H1 (cell line): ENCODE results near the gene UGT1A6. TPM values are rescaled to one million over a fixed set of nuclear protein-coding genes. Genes with fewer than 3 reads are reported as not detected.

ENCODE experiments used
- ATF3 ChIP-seq: IDR thresholded peaks from 2 replicates; pipeline ENCODE4 v1.6.1; 2011; ENCODE audit warnings: low read depth, mild to moderate bottlenecking, low read length; ENCODE audit not compliant: insufficient read depth
- CHD7 ChIP-seq: fragments of 300-600 bp; sonication (generic); IDR thresholded peaks from 2 replicates; pipeline ENCODE4 v1.7.1; 2012; ENCODE audit warnings: low read length, moderate library complexity, mild to moderate bottlenecking, inconsistent platforms; ENCODE audit not compliant: insufficient replicate concordance
- CTBP2 ChIP-seq: IDR thresholded peaks from 2 replicates; pipeline ENCODE4 v1.7.0; 2011; ENCODE audit warnings: borderline replicate concordance, mild to moderate bottlenecking, moderate library complexity, mixed read lengths, low read length; ENCODE audit not compliant: insufficient read depth, insufficient read length
- GABPA ChIP-seq: IDR thresholded peaks from 2 replicates; pipeline ENCODE4 v1.6.1; 2011; ENCODE audit warnings: mild to moderate bottlenecking, low read length, moderate library complexity, borderline replicate concordance; ENCODE audit not compliant: insufficient read depth
- NANOG ChIP-seq: IDR thresholded peaks from 2 replicates; pipeline ENCODE4 v1.6.1; 2011; ENCODE audit warnings: low read length, low read depth, mild to moderate bottlenecking, inconsistent platforms; ENCODE audit not compliant: insufficient read depth, poor library complexity, severe bottlenecking
- PHF8 ChIP-seq: fragments of 200-600 bp; sonication (generic); conservative IDR thresholded peaks from 2 replicates; pipeline ENCODE4 v1.7.1; 2012; ENCODE audit warnings: low read depth, mild to moderate bottlenecking, inconsistent platforms, low read length, moderate library complexity
- SIX5 ChIP-seq: IDR thresholded peaks from 2 replicates; pipeline ENCODE4 v1.6.1; 2011; ENCODE audit warnings: mild to moderate bottlenecking, low read depth, low read length
- YY1 ChIP-seq: IDR thresholded peaks from 2 replicates; pipeline ENCODE4 v1.6.1; 2011; ENCODE audit warnings: low read depth, mild to moderate bottlenecking, low read length
- polyA plus RNA-seq, 7 experiments: library from polyadenylated mRNA; depleted of rRNA in 3 of 7; stranded (reverse) in 5 of 7; unstranded in 2 of 7; fragments of >200 nt in 5 of 7; fragments of 200-250 nt in 2 of 7; gene quantifications; 1 replicate in 5 of 7; 2 replicates in 1 of 7; 4 replicates in 1 of 7; pipeline versions ENCODE4 v1.2.1 to v1.2.3, GENCODE V29; 2011 to 2013; ENCODE audit warnings: missing spikeins in 2 of 7, mixed read lengths in 2 of 7
- total RNA-seq: library from RNA; stranded (reverse); fragmentation: NEBNext Ultra II Directional; extraction: Animal tissue kit (Norgen Biotek cat#: 25700); gene quantifications from 2 replicates; pipeline ENCODE4 v1.2.1, GENCODE V29; 2021

UGT1A6 gene
- total and polyA plus RNA-seq, 2 of the 8 experiments (the other 6 are each of a cell fraction or from before 2014, with no cell fraction given), result not detected

- TF ChIP-seq SIX5 (no peak), CHD7 (no peak), ATF3 (no peak), NANOG (no peak), YY1 (no peak), GABPA (no peak), CTBP2 (no peak), PHF8 (no peak)
Measured at GRCh38 chr2:233691443-233692433, 952 bp upstream of the UGT1A6 start (continued).
